ENCODE results near the gene ARHGAP20.

ARHGAP20 gene

GRCh38 chr11:110527146-110527545 is 185.1 kb downstream of the ARHGAP20 start:
- CTCF ChIA-PET = interaction anchor here (0.9 kb wide), 1 partner anchor 11 kb away, joined by 4 read pairs; no protein-coding TSS in a partner anchor
- POLR2A ChIA-PET = no interaction called here
- H3K9me3 ChIP-seq (ENCODE audit: control insufficient read depth, insufficient read depth, low read depth, low read length) = no peaks in the 10 kb centered on the region
- no peak overlapping the region for H3K4me3 ChIP-seq (ENCODE audit: low read depth, low read length)
- no peak for TF ChIP-seq ZNF560 (tag by site-specific recombination; IDR thresholded peaks at IDR 0.05; ENCODE audit: borderline replicate concordance)
- TF ChIP-seq ZNF23 (tag by site-specific recombination; IDR thresholded peaks at IDR 0.05; ENCODE audit: borderline replicate concordance) = no peak
- no peak for TF ChIP-seq ZNF362 (tag by site-specific recombination; IDR thresholded peaks at IDR 0.05)
- TF ChIP-seq ZNF610 (tag by site-specific recombination; IDR thresholded peaks at IDR 0.05; ENCODE audit: borderline replicate concordance) = no peak
- no peak for TF ChIP-seq SP3 (tag by site-specific recombination; IDR thresholded peaks at IDR 0.05)
- TF ChIP-seq ZNF423 (tag by site-specific recombination; IDR thresholded peaks at IDR 0.05) = no peak
- no peak for TF ChIP-seq ZNF157 (tag by site-specific recombination; IDR thresholded peaks at IDR 0.05)
- no peak for TF ChIP-seq ZNF169 (tag by site-specific recombination; IDR thresholded peaks at IDR 0.05)
- TF ChIP-seq ZNF585B (tag by site-specific recombination; IDR thresholded peaks at IDR 0.05) = no peak
- TF ChIP-seq KLF8 (tag by site-specific recombination; IDR thresholded peaks at IDR 0.05) = no peak
- no peak for TF ChIP-seq ZNF664 (tag by site-specific recombination; IDR thresholded peaks at IDR 0.05)
- TF ChIP-seq REST (tag by site-specific recombination; IDR thresholded peaks at IDR 0.05) = no peak
- TF ChIP-seq ZNF174 (tag by site-specific recombination; IDR thresholded peaks at IDR 0.05) = no peak
- no peak for TF ChIP-seq ZNF214 (tag by site-specific recombination; IDR thresholded peaks at IDR 0.05; ENCODE audit: borderline replicate concordance)
- TF ChIP-seq ATF2 (tag by site-specific recombination; IDR thresholded peaks at IDR 0.05; ENCODE audit: low read depth) = no peak
- TF ChIP-seq SETDB1 (IDR thresholded peaks at IDR 0.05; ENCODE audit: insufficient read length, low read length) = no peak
- TF ChIP-seq ZNF626 (tag by site-specific recombination; IDR thresholded peaks at IDR 0.05) = no peak
- H3K36me3 ChIP-seq (ENCODE audit: control insufficient read depth in 2 of 2, insufficient read depth in 1 of 2, low read length in 2 of 2) = no peaks in the 10 kb centered on the region
- no peaks in the 10 kb centered on the region for H3K4me1 ChIP-seq (ENCODE audit: control insufficient read depth, insufficient read depth, low read length)
- no peak overlapping the region for H3K27ac ChIP-seq (ENCODE audit: extremely low read depth, low read depth, low read length)
